SK-N-SH (cell line): Measurements from ENCODE around the gene NCBP3. TPM values are rescaled to one million over a fixed set of nuclear protein-coding genes. Genes with fewer than 3 reads are reported as not detected.

Experiments used
- CTCF ChIA-PET: fragments of 300-600, 350-600 bp; formaldehyde crosslinking; extraction: SDS; loops from one replicate; lab custom pipeline; 2021; lab: Yijun Ruan, JAX
- POLR2A ChIA-PET: fragments of 350-600 bp; sonication (Branson Sonifier 250); formaldehyde crosslinking; extraction: SDS; loops from one replicate; lab custom pipeline; 2020; ENCODE audit warnings: antibody characterized with exemption, inconsistent platforms; lab: Yijun Ruan, JAX
- DNase-seq: peaks from one replicate; pipeline ENCODE4 v3.0.0; 2012
- H2AFZ ChIP-seq: fragments of 200-600 bp; sonication (generic); 2 replicates; pipeline ENCODE4 v1.8.1; 2016; ENCODE audit warnings: antibody characterized with exemption, mild to moderate bottlenecking, low read depth
- H3F3A ChIP-seq: fragments of 200-600 bp; sonication (generic); replicated peaks from 2 replicates; pipeline ENCODE3; 2016; ENCODE audit warnings: antibody characterized with exemption, mild to moderate bottlenecking; ENCODE audit not compliant: insufficient read depth
- H3K27ac ChIP-seq, 2 experiments: fragments of 200-500 bp in 1 of 2; fragments of 200-600 bp in 1 of 2; sonication (Bioruptor generic) in 1 of 2; sonication (generic), shearing (Covaris generic) in 1 of 2; 2 replicates each; pipeline versions ENCODE4 v1.5.1 to v1.6.1; 2014 to 2016; ENCODE audit warnings: low read depth in 2 of 2, inconsistent platforms in 1 of 2, low read length in 1 of 2, mild to moderate bottlenecking in 1 of 2, mixed read lengths in 1 of 2
- H3K27me3 ChIP-seq: fragments of 200-600 bp; sonication (generic), shearing (Covaris generic); 2 replicates; pipeline ENCODE4 v1.6.1; 2016; ENCODE audit warnings: mixed run types; ENCODE audit not compliant: insufficient read depth
- H3K36me3 ChIP-seq, 2 experiments: fragments of 200-500 bp in 1 of 2; fragments of 200-600 bp in 1 of 2; sonication (Bioruptor generic) in 1 of 2; sonication (generic) in 1 of 2; replicated peaks in 1 of 2; 2 replicates each; pipeline versions ENCODE3 to v1.5.1; 2014 to 2016; ENCODE audit warnings: low read length in 1 of 2, mild to moderate bottlenecking in 1 of 2; ENCODE audit not compliant: insufficient read depth in 2 of 2, control insufficient read depth in 1 of 2
- H3K4me1 ChIP-seq, 2 experiments: fragments of 200-500 bp in 1 of 2; fragments of 200-600 bp in 1 of 2; sonication (Bioruptor generic) in 1 of 2; sonication (generic), shearing (Covaris generic) in 1 of 2; 2 replicates each; pipeline versions ENCODE4 v1.5.1 to v1.6.1; 2014 to 2016; ENCODE audit warnings: low read depth in 1 of 2, low read length in 1 of 2, mixed run types in 1 of 2; ENCODE audit not compliant: insufficient read depth in 2 of 2, control insufficient read depth in 1 of 2
- H3K4me2 ChIP-seq: fragments of 200-600 bp; sonication (generic), shearing (Covaris generic); 2 replicates; pipeline ENCODE4 v1.6.1; 2017; ENCODE audit warnings: mixed run types
- H3K4me3 ChIP-seq, 2 experiments: fragments of 200-500 bp in 1 of 2; fragments of 200-600 bp in 1 of 2; sonication (Bioruptor generic) in 1 of 2; sonication (generic), shearing (Covaris generic) in 1 of 2; 2 replicates each; pipeline versions ENCODE4 v1.5.1 to v1.8.1; 2014 to 2016; ENCODE audit warnings: low read depth in 2 of 2, inconsistent platforms in 1 of 2, low read length in 1 of 2, mild to moderate bottlenecking in 1 of 2, mixed read lengths in 1 of 2, moderate library complexity in 1 of 2
- H3K79me2 ChIP-seq: fragments of 200-600 bp; sonication (generic); 2 replicates; pipeline ENCODE4 v1.8.1; 2017; ENCODE audit warnings: mild to moderate bottlenecking; ENCODE audit not compliant: insufficient read depth
- H3K9ac ChIP-seq: fragments of 200-600 bp; sonication (generic); 2 replicates; pipeline ENCODE4 v1.6.1; 2017; ENCODE audit warnings: mixed run types
- H3K9me2 ChIP-seq: fragments of 200-600 bp; sonication (generic); 2 replicates; pipeline ENCODE4 v1.6.1; 2017; ENCODE audit warnings: mixed run types
- H3K9me3 ChIP-seq: fragments of 200-600 bp; sonication (generic); 2 replicates; pipeline ENCODE4 v1.6.1; 2017; ENCODE audit warnings: mixed run types, mild to moderate bottlenecking, moderate library complexity
- H4K20me1 ChIP-seq: fragments of 200-600 bp; sonication (generic); 2 replicates; pipeline ENCODE4 v1.6.1; 2017; ENCODE audit warnings: mild to moderate bottlenecking, mixed run types; ENCODE audit not compliant: insufficient read depth
- CHD2 ChIP-seq: fragments of 150-350 bp; IDR thresholded peaks from 2 replicates; pipeline ENCODE4 v1.6.1; 2018; ENCODE audit warnings: low read length; ENCODE audit not compliant: partially characterized antibody
- ELF1 ChIP-seq: IDR thresholded peaks from 2 replicates; pipeline ENCODE4 v1.4.0; 2012
- NFIC ChIP-seq: IDR thresholded peaks from 2 replicates; pipeline ENCODE4 v1.4.0; 2012; ENCODE audit warnings: borderline replicate concordance
- NRF1 ChIP-seq: IDR thresholded peaks from 2 replicates; pipeline ENCODE4 v1.6.1; 2012; ENCODE audit warnings: low read depth, mild to moderate bottlenecking, low read length
- RCOR1 ChIP-seq: fragments of 150-350 bp; IDR thresholded peaks from 2 replicates; pipeline ENCODE4 v1.6.1; 2017; ENCODE audit warnings: antibody characterized with exemption, low read length
- SMC3 ChIP-seq: IDR thresholded peaks from 2 replicates; pipeline ENCODE4 v1.6.1; 2012; ENCODE audit warnings: low read depth, low read length, improper control_type of control experiment
- TAF1 ChIP-seq: IDR thresholded peaks from 2 replicates; pipeline ENCODE4 v1.6.1; 2012; ENCODE audit warnings: low read depth, mild to moderate bottlenecking, low read length, moderate library complexity, borderline replicate concordance
- YY1 ChIP-seq: IDR thresholded peaks from 2 replicates; pipeline ENCODE4 v1.4.0; 2012; ENCODE audit warnings: low read depth, mild to moderate bottlenecking
- ZBTB33 ChIP-seq: IDR thresholded peaks from 2 replicates; pipeline ENCODE4 v1.4.0; 2012; ENCODE audit warnings: low read depth, borderline replicate concordance
- WGBS: methylation state at CpG from one replicate; pipeline ENCODE4 v1.1.6; 2017; ENCODE audit warnings: low lambda C conversion rate; 5-methylcytosine and 5-hydroxymethylcytosine counted together
- polyA plus RNA-seq, 3 experiments: library from polyadenylated mRNA; depleted of rRNA; stranded (reverse); fragments of >200 nt; gene quantifications; 2 replicates each; pipeline ENCODE4 v1.2.3, GENCODE V29; 2012
- TF ChIP-seq, protein P1 (sequence below): IDR thresholded peaks from 2 replicates; pipeline ENCODE4 v1.6.1; 2012; ENCODE audit warnings: mild to moderate bottlenecking, low read depth, low read length, moderate library complexity
- TF ChIP-seq, protein P2 (sequence below): fragments of 200-600 bp; sonication (generic); IDR thresholded peaks from 2 replicates; pipeline ENCODE4 v1.6.1; 2017; ENCODE audit warnings: antibody characterized with exemption, mild to moderate bottlenecking, moderate library complexity

The NCBP3 gene
- polyA plus RNA-seq, 1 of the 3 experiments (the other 2 are of a cell fraction): 6.5 TPM

DNA sequence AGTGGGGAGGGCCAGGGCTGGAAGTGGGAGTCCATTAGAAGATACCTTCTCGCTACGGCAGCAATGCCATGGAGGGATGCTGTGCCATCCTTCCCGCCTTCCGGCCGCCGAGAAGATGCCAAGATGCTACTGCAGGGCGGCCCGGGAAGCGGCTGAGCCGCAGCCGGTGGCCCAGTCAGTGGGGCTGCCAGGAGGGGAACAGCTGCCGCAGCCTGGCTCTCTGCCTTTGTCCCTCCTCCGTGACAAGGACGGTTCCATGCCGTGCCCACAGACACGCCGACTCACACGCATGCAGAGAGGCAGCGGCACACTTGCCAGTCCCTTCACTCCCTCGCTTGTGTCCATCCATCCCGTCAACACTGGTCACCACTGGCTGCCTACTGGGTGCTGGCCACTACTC is 20.2 kb upstream of the NCBP3 start:
- POLR2A ChIA-PET: no interaction called here
- H3K36me3 ChIP-seq: peaks cover 0 to 4% of the 10 kb centered on the region in 2 experiments

More for the DNA sequence above, 20.2 kb upstream of the NCBP3 start:
- CTCF ChIA-PET: interaction anchor here (5.0 to 6.1 kb wide), 3 partner anchors 14 to 207 kb away, joined by 32 to 41 read pairs (median 38); no protein-coding TSS in a partner anchor
- Histone ChIP-seq H3K27ac (no peak overlapping the region), H3K9me2 (no peaks in the 10 kb centered on the region), H3K9me3 (no peaks in the 10 kb centered on the region), H3F3A (no peaks in the 10 kb centered on the region), H4K20me1 (no peaks in the 10 kb centered on the region), H3K9ac (no peak overlapping the region), H3K4me2 (no peak overlapping the region), H2AFZ (no peak overlapping the region), H3K4me1 (no peaks in the 10 kb centered on the region; a peak in 1 of 4 replicates), H3K4me3 (no peak overlapping the region), H3K79me2 (no peaks in the 10 kb centered on the region), H3K27me3 (no peaks in the 10 kb centered on the region)
- no peak for DNase-seq
- TF ChIP-seq, protein P1, sequence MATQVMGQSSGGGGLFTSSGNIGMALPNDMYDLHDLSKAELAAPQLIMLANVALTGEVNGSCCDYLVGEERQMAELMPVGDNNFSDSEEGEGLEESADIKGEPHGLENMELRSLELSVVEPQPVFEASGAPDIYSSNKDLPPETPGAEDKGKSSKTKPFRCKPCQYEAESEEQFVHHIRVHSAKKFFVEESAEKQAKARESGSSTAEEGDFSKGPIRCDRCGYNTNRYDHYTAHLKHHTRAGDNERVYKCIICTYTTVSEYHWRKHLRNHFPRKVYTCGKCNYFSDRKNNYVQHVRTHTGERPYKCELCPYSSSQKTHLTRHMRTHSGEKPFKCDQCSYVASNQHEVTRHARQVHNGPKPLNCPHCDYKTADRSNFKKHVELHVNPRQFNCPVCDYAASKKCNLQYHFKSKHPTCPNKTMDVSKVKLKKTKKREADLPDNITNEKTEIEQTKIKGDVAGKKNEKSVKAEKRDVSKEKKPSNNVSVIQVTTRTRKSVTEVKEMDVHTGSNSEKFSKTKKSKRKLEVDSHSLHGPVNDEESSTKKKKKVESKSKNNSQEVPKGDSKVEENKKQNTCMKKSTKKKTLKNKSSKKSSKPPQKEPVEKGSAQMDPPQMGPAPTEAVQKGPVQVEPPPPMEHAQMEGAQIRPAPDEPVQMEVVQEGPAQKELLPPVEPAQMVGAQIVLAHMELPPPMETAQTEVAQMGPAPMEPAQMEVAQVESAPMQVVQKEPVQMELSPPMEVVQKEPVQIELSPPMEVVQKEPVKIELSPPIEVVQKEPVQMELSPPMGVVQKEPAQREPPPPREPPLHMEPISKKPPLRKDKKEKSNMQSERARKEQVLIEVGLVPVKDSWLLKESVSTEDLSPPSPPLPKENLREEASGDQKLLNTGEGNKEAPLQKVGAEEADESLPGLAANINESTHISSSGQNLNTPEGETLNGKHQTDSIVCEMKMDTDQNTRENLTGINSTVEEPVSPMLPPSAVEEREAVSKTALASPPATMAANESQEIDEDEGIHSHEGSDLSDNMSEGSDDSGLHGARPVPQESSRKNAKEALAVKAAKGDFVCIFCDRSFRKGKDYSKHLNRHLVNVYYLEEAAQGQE: no peak
- TF ChIP-seq NRF1 (no peak), RCOR1 (no peak), TAF1 (no peak), YY1 (no peak), CHD2 (no peak), NFIC (no peak), SMC3 (no peak), ELF1 (no peak), ZBTB33 (no peak)
- TF ChIP-seq, protein P2, sequence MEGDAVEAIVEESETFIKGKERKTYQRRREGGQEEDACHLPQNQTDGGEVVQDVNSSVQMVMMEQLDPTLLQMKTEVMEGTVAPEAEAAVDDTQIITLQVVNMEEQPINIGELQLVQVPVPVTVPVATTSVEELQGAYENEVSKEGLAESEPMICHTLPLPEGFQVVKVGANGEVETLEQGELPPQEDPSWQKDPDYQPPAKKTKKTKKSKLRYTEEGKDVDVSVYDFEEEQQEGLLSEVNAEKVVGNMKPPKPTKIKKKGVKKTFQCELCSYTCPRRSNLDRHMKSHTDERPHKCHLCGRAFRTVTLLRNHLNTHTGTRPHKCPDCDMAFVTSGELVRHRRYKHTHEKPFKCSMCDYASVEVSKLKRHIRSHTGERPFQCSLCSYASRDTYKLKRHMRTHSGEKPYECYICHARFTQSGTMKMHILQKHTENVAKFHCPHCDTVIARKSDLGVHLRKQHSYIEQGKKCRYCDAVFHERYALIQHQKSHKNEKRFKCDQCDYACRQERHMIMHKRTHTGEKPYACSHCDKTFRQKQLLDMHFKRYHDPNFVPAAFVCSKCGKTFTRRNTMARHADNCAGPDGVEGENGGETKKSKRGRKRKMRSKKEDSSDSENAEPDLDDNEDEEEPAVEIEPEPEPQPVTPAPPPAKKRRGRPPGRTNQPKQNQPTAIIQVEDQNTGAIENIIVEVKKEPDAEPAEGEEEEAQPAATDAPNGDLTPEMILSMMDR: no peak
- WGBS: 94% methylated on average over 12 of the region's 21 CpGs
